Thymus (tissue), 11 donors: ENCODE data around the gene MPP2. TPM values are rescaled to one million over a fixed set of nuclear protein-coding genes. Genes with fewer than 3 reads are reported as not detected.
"Not testable (repeated sequence)": the region's sequence is repeated elsewhere in the genome, so short reads cannot be mapped to it uniquely, and the experiment has no call there.

Experiments
- DNase-seq, 9 donors: peaks; one replicate each; pipeline ENCODE4 v3.0.0-alpha.2; 2013; ENCODE audit warnings: low spot score in 9 of 9, low read depth in 6 of 9, missing footprints in 1 of 9
- H3K27ac ChIP-seq, 2 donors: one replicate each; pipeline ENCODE4 v1.5.1; 2013; ENCODE audit warnings: control low read depth in 1 of 2, low read depth in 1 of 2, low read length in 1 of 2, mild to moderate bottlenecking in 1 of 2, moderate library complexity in 1 of 2
- H3K27me3 ChIP-seq, 2 donors: one replicate each; pipeline ENCODE4 v1.5.1; 2013; ENCODE audit warnings: low read length in 1 of 2; ENCODE audit not compliant: control insufficient read depth in 2 of 2, insufficient read depth in 1 of 2
- H3K36me3 ChIP-seq, 2 donors: one replicate each; pipeline ENCODE4 v1.5.1; 2013; ENCODE audit warnings: low read length in 1 of 2, mild to moderate bottlenecking in 1 of 2, moderate library complexity in 1 of 2; ENCODE audit not compliant: control insufficient read depth in 2 of 2, insufficient read depth in 2 of 2
- H3K4me1 ChIP-seq, 2 donors: one replicate each; pipeline ENCODE4 v1.5.1; 2013; ENCODE audit warnings: low read length in 2 of 2; ENCODE audit not compliant: control insufficient read depth in 2 of 2, insufficient read depth in 2 of 2
- H3K4me3 ChIP-seq, 2 donors: one replicate each; pipeline ENCODE4 v1.5.1; 2013; ENCODE audit warnings: low read length in 2 of 2, control low read depth in 1 of 2, mild to moderate bottlenecking in 1 of 2
- H3K9me3 ChIP-seq, 2 donors: one replicate each; pipeline ENCODE4 v1.5.1; 2013; ENCODE audit warnings: low read length in 1 of 2, mild to moderate bottlenecking in 1 of 2; ENCODE audit not compliant: control insufficient read depth in 2 of 2, insufficient read depth in 1 of 2
- WGBS: extraction: QIAGEN DNeasy Blood & Tissue Kit; methylation state at CpG from one replicate; pipeline ENCODE4 v1.1.7; 2013; 5-methylcytosine and 5-hydroxymethylcytosine counted together
- polyA plus RNA-seq: library from polyadenylated mRNA; stranded (reverse); fragments of 200-250 nt; gene quantifications from one replicate; pipeline ENCODE4 v1.2.3, GENCODE V29; 2013
- total RNA-seq: library from RNA; stranded (reverse); fragments of 120-200 nt; gene quantifications from one replicate; pipeline ENCODE4 v1.2.4, GENCODE V29; 2013
- donor health status: healthy.

MPP2 gene
- total and polyA plus RNA-seq, 2 donors = 0.52 to 0.87 TPM

DNA sequence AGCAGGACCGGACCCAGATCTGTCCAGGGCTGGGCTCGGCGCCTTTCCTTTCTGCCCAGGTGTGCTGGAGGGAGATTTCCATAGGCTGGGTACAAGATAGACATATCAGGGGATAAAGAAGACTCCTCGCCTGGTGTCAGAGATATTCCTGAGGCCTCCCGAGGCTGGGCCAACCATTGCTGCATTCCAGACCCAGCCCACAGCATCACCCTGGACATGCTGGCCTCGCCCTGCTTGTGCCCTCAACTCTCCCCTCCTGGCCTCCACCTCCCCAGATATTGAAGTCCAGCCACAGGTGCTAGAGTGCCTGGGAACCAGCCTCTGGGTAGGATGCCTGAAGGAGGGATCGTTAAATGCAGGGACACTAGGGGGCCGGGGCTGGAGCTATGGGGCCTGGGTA, 58.2 kb downstream of the MPP2 start:
- no peak overlapping the region for H3K27ac ChIP-seq
- H3K36me3 ChIP-seq = no peaks in the 10 kb centered on the region
- H3K9me3 ChIP-seq = no peaks in the 10 kb centered on the region
- no peak for DNase-seq
- WGBS = 96% methylated on average over 8 of the region's 8 CpGs
- peaks cover 0 to 3% of the 10 kb centered on the region in 2 donors for H3K4me1 ChIP-seq
- H3K27me3 ChIP-seq = peaks cover 0 to 18% of the 10 kb centered on the region in 2 donors
- H3K4me3 ChIP-seq = no peak overlapping the region

DNA sequence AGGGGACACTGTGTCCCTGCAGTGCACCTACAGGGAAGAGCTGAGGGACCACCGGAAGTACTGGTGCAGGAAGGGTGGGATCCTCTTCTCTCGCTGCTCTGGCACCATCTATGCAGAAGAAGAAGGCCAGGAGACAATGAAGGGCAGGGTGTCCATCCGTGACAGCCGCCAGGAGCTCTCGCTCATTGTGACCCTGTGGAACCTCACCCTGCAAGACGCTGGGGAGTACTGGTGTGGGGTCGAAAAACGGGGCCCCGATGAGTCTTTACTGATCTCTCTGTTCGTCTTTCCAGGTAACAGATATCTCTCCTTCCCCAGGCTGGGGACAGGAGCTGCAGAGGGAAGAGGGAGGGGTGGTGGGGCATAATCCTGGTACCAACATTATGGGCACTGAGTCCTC, 58.7 kb downstream of the MPP2 start:
- no peak for DNase-seq
- Histone ChIP-seq H3K4me1 (peaks cover 0 to 3% of the 10 kb centered on the region in 2 donors), H3K27ac (no peak overlapping the region), H3K9me3 (no peaks in the 10 kb centered on the region), H3K4me3 (no peak overlapping the region), H3K27me3 (peaks cover 0 to 14% of the 10 kb centered on the region in 2 donors), H3K36me3 (no peaks in the 10 kb centered on the region)
- 96% methylated on average over 10 of the region's 10 CpGs for WGBS

DNA sequence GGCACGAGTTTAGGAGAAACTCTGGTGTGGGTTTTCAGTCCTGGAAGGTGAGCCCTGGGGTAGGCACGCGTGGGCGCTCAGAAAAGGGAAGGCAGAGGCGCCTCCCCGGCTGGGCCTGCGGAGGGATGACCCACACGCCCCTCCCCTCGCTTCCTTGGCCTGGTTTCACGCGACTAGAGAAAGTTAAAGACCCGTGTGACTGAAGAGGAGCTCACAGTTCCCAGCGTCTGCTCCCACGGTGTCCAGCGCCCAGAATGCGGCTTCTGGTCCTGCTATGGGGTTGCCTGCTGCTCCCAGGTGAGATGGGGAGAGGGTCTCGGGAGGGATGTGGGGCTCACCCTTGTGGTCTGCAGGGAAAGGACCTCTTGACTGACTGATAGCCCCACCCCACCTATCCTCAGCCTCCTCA, 60.4 kb downstream of the MPP2 start, which contains the start of gene CD300LG:
Gene CD300LG (plus strand): TSS at position 214 of the 409 bp plus-strand sequence. CDS start 41 bp downstream, at position 255.
- Histone ChIP-seq H3K4me1 (peaks cover 0 to 3% of the 10 kb centered on the region in 2 donors), H3K9me3 (no peaks in the 10 kb centered on the region), H3K4me3 (no peak within 1 kb of the TSS), H3K36me3 (no peaks in the 10 kb centered on the region), H3K27ac (no peak within 1 kb of the TSS), H3K27me3 (peaks cover 0 to 13% of the 10 kb centered on the region in 2 donors)
- DNase-seq = no peak
- 43% methylated on average over 17 of the region's 17 CpGs for WGBS

DNA sequence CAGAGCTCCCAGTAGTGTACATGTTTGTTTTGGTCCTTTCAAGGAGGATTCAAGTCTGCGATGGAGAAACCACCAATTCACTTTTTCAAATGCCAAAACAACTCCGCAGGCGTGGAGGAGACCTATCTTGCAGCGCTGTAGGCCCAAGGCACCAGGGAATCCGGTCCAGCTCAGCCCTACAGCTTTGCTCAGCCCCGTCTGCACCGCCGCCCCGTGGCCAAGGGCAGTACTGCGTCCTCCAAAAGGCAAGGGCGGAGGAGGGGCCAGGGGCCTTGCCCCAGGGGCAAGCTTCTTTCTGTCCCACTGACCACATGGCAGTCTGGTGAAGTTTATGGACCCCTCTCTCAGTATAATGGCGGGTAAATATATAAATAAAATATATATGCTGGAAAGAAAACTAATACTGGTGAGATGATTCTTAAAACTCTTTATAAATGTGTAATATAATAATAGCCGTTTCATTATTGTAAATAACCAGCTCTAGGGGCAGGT, 61.1 kb downstream of the MPP2 start:
- Histone ChIP-seq H3K36me3 (no peaks in the 10 kb centered on the region), H3K4me3 (no peak overlapping the region), H3K27ac (no peak overlapping the region), H3K4me1 (peaks cover 0 to 3% of the 10 kb centered on the region in 2 donors), H3K9me3 (no peaks in the 10 kb centered on the region), H3K27me3 (peaks cover 0 to 14% of the 10 kb centered on the region in 2 donors)
- 22% methylated on average over 13 of the region's 13 CpGs for WGBS
- peak in 5 of 9 donors; percentile 12 to 48 (median 27) for DNase-seq

DNA sequence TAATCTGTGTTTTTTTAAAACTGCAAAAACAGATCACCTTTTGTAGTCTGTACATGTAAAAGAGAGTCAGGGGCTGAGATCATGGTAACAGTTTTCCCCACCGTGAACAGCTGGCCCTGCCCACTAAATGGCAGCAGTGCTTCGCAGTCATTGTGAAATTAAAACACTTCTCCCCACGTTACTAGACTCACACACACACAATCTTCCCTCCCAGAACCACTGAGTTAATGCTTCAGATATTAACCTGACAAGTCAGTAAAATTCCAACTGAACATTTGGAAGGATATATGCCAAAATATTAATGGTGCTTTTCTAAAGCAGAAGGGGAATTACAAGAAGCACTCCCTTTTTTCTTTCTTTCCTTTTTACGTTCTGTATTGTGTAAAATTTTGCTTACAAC, 61.6 kb downstream of the MPP2 start:
- Histone ChIP-seq H3K9me3 (no peaks in the 10 kb centered on the region), H3K27me3 (peaks cover 0 to 14% of the 10 kb centered on the region in 2 donors), H3K4me3 (no peak overlapping the region), H3K27ac (no peak overlapping the region), H3K4me1 (peaks cover 0 to 3% of the 10 kb centered on the region in 2 donors), H3K36me3 (no peaks in the 10 kb centered on the region)
- no peak for DNase-seq
- whole genome bisulfite sequencing = 90% methylated on average over 4 of the region's 4 CpGs

DNA sequence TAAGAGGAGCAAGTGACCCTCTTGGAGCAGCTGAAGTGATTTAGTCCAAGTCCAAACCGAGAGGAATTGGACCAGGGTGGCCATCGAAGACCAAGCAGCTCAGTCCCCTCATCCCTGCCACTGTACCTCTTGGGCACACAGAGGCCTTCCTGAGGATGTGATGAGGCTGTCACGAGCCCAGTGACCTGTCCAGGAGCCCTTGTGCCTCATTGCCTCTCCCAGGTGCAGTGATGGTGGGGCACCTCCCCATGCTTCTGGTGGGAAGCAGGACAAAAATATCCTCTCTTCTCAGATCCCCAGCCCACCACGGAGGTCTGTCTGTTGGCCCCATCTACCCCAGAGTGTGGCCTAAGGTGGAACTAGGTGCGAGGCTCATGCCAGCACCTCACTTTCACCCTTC, 63.1 kb downstream of the MPP2 start:
- DNase-seq = no peak
- H3K36me3 ChIP-seq = no peaks in the 10 kb centered on the region
- peaks cover 0 to 20% of the 10 kb centered on the region in 2 donors for H3K27me3 ChIP-seq
- H3K4me1 ChIP-seq = peaks cover 0 to 3% of the 10 kb centered on the region in 2 donors
- no peak overlapping the region for H3K4me3 ChIP-seq
- H3K27ac ChIP-seq = no peak overlapping the region
- H3K9me3 ChIP-seq = no peaks in the 10 kb centered on the region
- WGBS = 91% methylated on average over 5 of the region's 5 CpGs

DNA sequence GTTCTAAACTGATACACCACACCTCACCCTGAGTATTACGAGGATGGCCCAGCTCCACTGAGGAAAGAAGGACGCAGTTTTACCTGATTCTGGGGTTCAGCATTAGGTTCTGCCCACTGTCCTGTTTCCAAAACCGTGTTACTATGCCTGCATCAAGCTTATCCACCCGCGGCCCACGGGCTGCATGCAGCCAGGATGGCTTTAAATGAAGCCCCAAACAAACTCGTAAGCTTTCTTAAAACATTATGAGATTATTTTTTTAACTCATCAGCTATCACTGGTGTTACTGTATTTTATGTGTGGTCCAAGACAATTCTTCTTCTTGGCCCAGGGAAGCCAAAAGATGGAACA, 64.4 kb downstream of the MPP2 start:
- Histone ChIP-seq H3K4me1 (peaks cover 0 to 3% of the 10 kb centered on the region in 2 donors), H3K4me3 (no peak overlapping the region), H3K27ac (no peak overlapping the region), H3K36me3 (no peaks in the 10 kb centered on the region), H3K27me3 (peaks cover 0 to 16% of the 10 kb centered on the region in 2 donors), H3K9me3 (no peaks in the 10 kb centered on the region)
- no peak for DNase-seq
- 67% methylated on average over 7 of the region's 7 CpGs for WGBS

DNA sequence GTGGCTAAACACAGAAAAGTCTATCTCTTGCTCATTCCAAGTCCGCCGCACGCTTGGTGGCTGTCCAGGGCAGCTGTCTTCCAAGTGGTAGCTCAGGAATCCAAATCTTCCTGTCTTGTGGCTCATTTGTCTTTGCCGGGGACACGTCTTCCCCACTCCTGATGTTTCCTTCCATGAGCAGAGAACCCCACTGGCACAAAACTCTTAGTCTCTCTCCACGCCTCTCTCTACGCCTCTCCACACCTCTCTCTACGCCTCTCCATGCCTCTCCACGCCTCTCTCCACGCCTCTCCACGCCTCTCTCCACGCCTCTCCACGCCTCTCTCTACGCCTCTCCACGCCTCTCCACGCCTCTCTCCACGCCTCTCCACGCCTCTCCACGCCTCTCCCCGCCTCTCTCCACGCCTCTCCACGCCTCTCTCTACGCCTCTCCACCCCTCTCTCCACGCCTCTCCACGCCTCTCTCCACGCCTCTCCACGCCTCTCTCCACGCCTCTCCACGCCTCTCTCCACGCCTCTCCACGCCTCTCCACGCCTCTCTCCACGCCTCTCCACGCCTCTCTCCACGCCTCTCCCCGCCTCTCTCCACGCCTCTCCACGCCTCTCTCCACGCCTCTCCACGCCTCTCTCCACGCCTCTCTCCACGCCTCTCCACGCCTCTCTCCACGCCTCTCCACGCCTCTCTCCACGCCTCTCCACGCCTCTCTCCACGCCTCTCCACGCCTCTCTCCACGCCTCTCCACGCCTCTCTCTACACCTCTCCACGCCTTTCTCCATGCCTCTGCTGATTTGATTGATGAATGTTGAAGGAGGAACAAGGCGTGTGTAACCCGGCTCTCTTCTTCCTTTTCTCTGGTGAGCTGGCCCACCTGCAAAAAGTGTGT, 65.0 kb downstream of the MPP2 start:
- DNase-seq, H3K27ac ChIP-seq, H3K9me3 ChIP-seq, H3K4me1 ChIP-seq, H3K4me3 ChIP-seq, H3K36me3 ChIP-seq: not testable (repeated sequence)
- peaks cover 0 to 16% of the 10 kb centered on the region in 2 donors for H3K27me3 ChIP-seq
- WGBS = 86% methylated on average over 54 of the region's 54 CpGs

DNA sequence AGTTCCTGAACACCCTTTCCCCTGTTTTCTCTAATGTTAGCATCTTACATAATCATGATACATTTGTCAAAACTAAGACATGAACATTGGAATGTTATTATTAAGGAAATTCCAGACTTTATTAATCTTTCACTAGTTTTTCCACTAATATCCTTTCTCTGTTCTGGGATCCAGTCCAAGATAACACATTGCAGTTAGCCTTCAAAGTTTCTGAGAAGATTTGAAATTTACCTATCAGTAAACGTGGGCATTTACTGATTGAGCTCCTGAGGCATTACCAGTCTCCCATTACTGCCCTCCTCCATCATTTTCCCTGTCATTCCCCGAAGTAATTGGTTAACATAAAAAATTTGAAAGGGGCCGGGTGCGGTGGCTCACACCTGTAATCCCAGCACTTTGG, 66.1 kb downstream of the MPP2 start:
- H3K27ac ChIP-seq = no peak overlapping the region
- no peak for DNase-seq
- peaks cover 0 to 12% of the 10 kb centered on the region in 2 donors for H3K27me3 ChIP-seq
- H3K9me3 ChIP-seq = no peaks in the 10 kb centered on the region
- 91% methylated on average over 4 of the region's 4 CpGs for WGBS
- no peaks in the 10 kb centered on the region for H3K4me1 ChIP-seq
- H3K36me3 ChIP-seq = no peaks in the 10 kb centered on the region
- H3K4me3 ChIP-seq = no peak overlapping the region
